Mucosa of descending colon (tissue), 3 donors: ENCODE measurements around the gene LMOD3. TPM values are rescaled to one million over a fixed set of nuclear protein-coding genes. Genes with fewer than 3 reads are reported as not detected.

Source experiments
- ATAC-seq: fragments of 200-7000 bp; cut with Tn5 transposase; one replicate; pipeline ENCODE4 v1.9.1; 2020; ENCODE audit warnings: mild to moderate bottlenecking, moderate library complexity
- DNase-seq, 3 donors: peaks; one replicate each; pipeline ENCODE4 v3.0.0-alpha.2; 2020
- H3K36me3 ChIP-seq: fragments of 200-600 bp; one replicate; pipeline ENCODE4 v1.8.0; 2021; ENCODE audit warnings: low read depth, mild to moderate bottlenecking
- H3K4me1 ChIP-seq: fragments of 200-600 bp; one replicate; pipeline ENCODE4 v1.8.0; 2021; ENCODE audit warnings: low read depth, mild to moderate bottlenecking
- H3K4me3 ChIP-seq: fragments of 200-600 bp; one replicate; pipeline ENCODE4 v1.8.0; 2021; ENCODE audit warnings: mild to moderate bottlenecking
- H3K9me3 ChIP-seq: fragments of 200-600 bp; one replicate; pipeline ENCODE4 v1.8.0; 2021; ENCODE audit warnings: mild to moderate bottlenecking
- intact Hi-C, 2 donors: fragments of 100-400 bp; cut with DNase I in 1 of 2; cut with micrococcal nuclease in 1 of 2; formaldehyde crosslinking; loops; one replicate each; pipeline versions ENCODE4 v1.11.0 to v1.11.1; 2022; cut with DNase I, micrococcal nuclease
- total RNA-seq, 3 donors: library from RNA; stranded (reverse); fragmentation: NEBNext Ultra II Directional in 2 of 3; extraction: Animal tissue kit (Norgen Biotek cat#: 25700) in 2 of 3; gene quantifications; one replicate each; pipeline versions ENCODE4 v1.2.1 to v1.2.4, GENCODE V29; 2021 to 2023
- TF ChIP-seq, protein P1 (sequence below): fragments of 200-600 bp; IDR thresholded peaks from one replicate; pipeline ENCODE4 v1.8.0; 2022; ENCODE audit warnings: antibody characterized with exemption, mild to moderate bottlenecking
- donor health status: DM: no; HTN: no; CAD: no; lungs with moderate emphysema.
- donor health status: DM: no; HTN: no; CAD: no.
- donor health status: DM: no; HTN: yes; CAD: no.

Gene LMOD3
- total RNA-seq, 3 donors from 2014 or later, result 0.13 to 0.34 TPM; not detected in 1

DNA sequence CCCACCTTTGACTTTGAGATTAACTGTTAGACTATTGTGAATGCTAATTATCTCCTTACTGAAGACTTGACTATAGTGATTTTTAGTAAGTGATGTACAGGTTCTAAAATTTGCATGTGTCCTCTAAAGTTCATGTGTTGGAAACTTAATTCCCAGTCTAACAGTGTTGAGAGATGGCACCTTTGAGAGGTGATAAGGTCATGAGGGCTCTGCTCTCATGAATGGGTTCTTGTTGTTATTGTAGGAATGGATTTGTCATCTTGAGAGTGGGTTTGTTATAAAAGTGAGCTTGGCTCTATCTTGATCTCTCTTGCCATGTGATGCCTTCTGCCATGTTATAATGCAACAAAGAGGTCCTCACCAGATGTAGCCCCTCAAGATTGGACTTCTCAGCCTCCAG lies 18.9 kb upstream of the LMOD3 start:
- TF ChIP-seq, protein P1, sequence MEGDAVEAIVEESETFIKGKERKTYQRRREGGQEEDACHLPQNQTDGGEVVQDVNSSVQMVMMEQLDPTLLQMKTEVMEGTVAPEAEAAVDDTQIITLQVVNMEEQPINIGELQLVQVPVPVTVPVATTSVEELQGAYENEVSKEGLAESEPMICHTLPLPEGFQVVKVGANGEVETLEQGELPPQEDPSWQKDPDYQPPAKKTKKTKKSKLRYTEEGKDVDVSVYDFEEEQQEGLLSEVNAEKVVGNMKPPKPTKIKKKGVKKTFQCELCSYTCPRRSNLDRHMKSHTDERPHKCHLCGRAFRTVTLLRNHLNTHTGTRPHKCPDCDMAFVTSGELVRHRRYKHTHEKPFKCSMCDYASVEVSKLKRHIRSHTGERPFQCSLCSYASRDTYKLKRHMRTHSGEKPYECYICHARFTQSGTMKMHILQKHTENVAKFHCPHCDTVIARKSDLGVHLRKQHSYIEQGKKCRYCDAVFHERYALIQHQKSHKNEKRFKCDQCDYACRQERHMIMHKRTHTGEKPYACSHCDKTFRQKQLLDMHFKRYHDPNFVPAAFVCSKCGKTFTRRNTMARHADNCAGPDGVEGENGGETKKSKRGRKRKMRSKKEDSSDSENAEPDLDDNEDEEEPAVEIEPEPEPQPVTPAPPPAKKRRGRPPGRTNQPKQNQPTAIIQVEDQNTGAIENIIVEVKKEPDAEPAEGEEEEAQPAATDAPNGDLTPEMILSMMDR, result no peak
- intact Hi-C loops, result no loop called here
- Histone ChIP-seq H3K36me3 (no peaks in the 10 kb centered on the region), H3K9me3 (no peaks in the 10 kb centered on the region), H3K4me3 (no peak overlapping the region), H3K4me1 (no peaks in the 10 kb centered on the region)
- DNase-seq (no peak), ATAC-seq (no peak)

GRCh38 chr3:69137412-69137811 lies 15.0 kb upstream of the LMOD3 start:
- Histone ChIP-seq H3K36me3 (no peaks in the 10 kb centered on the region), H3K9me3 (no peaks in the 10 kb centered on the region), H3K4me1 (no peaks in the 10 kb centered on the region), H3K4me3 (no peak overlapping the region)
- intact Hi-C loops, result no loop called here
- TF ChIP-seq, protein P1, result no peak
- DNase-seq (no peak), ATAC-seq (no peak)

- TF ChIP-seq, protein P1, result no peak
- intact Hi-C loops, result no loop called here
- ATAC-seq, result no peak
Observed at GRCh38 chr3:69137005-69137404, 14.6 kb upstream of the LMOD3 start.

GRCh38 chr3:69130689-69131088 lies 8.3 kb upstream of the LMOD3 start:
- DNase-seq, result no peak
- intact Hi-C loops, result no loop called here
- Histone ChIP-seq H3K9me3 (no peaks in the 10 kb centered on the region), H3K36me3 (no peaks in the 10 kb centered on the region), H3K4me3 (no peak overlapping the region), H3K4me1 (no peaks in the 10 kb centered on the region)
- ATAC-seq, result no peak
- TF ChIP-seq, protein P1, result no peak

More at GRCh38 chr3:69137005-69137404, 14.6 kb upstream of the LMOD3 start:
- Histone ChIP-seq H3K4me1 (no peaks in the 10 kb centered on the region), H3K4me3 (no peak overlapping the region), H3K9me3 (no peaks in the 10 kb centered on the region), H3K36me3 (no peaks in the 10 kb centered on the region)
- DNase-seq, result no peak

DNA sequence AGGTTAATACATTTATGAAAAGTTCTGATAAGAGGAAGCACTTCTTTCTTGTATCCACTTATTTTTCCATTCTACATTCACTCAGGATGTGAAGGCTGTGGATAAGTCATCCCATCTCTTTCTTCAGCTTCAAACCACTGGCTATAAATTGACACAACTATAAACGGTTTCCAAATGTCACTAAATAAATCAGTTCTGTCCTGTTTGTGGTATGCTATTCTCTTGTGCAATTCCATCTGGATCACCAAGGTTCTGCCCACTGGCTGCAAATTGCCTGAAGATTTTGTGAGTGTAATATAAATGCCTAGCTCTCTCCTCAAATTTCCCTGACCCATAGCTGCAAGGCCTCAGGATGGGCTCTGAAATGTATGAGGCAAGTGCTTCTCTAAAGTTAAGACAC lies 7.1 kb upstream of the LMOD3 start:
- Histone ChIP-seq H3K36me3 (no peaks in the 10 kb centered on the region), H3K9me3 (no peaks in the 10 kb centered on the region), H3K4me1 (no peaks in the 10 kb centered on the region), H3K4me3 (no peak overlapping the region)
- DNase-seq (no peak), ATAC-seq (no peak)
- TF ChIP-seq, protein P1, result no peak
- intact Hi-C loops, result no loop called here

- H3K36me3 ChIP-seq, result no peaks in the 10 kb centered on the region
- ATAC-seq, result no peak
- TF ChIP-seq, protein P1, result no peak
- H3K4me1 ChIP-seq, result no peaks in the 10 kb centered on the region
- intact Hi-C loops, result no loop called here
- no peak for DNase-seq
- no peak overlapping the region for H3K4me3 ChIP-seq
- H3K9me3 ChIP-seq, result no peaks in the 10 kb centered on the region
Observed at GRCh38 chr3:69128509-69128908, 6.1 kb upstream of the LMOD3 start.
